ENCODE measurements around the gene AKIP1.
A peak's percentile ranks its signal among the peaks of the same experiment; 100 is the strongest.

The AKIP1 gene

GRCh38 chr11:8961401-8961800 lies 50.4 kb downstream of the AKIP1 start:
- no peak for DNase-seq

DNA sequence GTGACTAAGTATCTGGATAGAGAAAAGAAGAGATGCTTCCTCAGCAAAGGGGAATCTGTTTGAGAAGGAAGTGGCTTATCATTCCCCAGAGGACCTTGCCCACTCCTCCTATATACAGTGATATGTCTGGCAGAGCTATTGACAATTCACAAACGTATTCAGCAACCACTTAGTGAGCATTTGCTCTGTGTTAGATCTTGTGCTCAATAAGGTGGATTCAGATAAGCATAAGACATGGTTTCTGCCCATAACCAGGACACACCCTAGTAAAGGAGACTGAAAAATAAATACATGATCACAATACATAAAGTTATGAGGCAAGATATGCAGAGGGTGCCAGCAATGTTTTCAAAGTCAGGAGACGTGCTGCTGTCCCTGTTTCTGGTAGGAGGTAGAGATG lies 51.9 kb downstream of the AKIP1 start:
- DNase-seq: no peak

DNA sequence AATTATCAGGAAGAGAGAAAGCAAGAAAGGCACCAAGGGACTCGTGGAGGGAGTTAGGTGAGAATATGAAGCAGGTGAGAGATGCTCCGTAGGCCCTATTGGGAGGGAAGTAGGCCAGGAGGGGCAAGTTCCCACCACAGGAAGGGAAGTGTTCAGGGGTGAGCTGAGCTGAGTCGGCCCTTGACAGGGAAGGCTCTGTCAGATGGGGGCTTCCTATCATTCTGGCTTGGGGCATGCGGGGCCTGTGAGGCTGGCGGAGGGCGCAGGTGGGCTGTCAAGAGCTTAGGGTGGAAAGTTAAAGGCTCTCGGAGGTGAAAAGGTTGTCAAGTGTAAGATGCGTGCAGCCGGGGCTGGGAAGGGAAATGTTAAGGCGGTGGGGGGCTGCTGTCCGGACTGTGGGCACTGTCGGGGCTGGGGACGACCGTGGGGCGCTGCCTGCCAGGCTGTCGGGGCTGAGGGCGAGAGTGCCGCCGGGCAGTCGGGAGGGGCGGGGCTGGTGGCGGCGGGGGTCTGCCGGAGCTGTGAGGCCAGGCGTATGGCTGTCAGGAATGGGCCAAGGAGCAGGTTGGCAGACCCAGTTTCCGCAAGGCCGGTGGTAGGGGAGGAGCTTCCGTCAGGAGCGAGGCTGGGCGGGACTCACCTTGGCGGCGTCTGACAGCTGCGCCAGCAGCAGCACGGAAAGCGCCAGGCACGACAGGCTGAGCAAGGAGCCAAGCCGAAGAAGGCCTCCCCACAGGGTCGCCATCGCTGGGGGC lies 52.8 kb downstream of the AKIP1 start:
- no peak for DNase-seq

DNA sequence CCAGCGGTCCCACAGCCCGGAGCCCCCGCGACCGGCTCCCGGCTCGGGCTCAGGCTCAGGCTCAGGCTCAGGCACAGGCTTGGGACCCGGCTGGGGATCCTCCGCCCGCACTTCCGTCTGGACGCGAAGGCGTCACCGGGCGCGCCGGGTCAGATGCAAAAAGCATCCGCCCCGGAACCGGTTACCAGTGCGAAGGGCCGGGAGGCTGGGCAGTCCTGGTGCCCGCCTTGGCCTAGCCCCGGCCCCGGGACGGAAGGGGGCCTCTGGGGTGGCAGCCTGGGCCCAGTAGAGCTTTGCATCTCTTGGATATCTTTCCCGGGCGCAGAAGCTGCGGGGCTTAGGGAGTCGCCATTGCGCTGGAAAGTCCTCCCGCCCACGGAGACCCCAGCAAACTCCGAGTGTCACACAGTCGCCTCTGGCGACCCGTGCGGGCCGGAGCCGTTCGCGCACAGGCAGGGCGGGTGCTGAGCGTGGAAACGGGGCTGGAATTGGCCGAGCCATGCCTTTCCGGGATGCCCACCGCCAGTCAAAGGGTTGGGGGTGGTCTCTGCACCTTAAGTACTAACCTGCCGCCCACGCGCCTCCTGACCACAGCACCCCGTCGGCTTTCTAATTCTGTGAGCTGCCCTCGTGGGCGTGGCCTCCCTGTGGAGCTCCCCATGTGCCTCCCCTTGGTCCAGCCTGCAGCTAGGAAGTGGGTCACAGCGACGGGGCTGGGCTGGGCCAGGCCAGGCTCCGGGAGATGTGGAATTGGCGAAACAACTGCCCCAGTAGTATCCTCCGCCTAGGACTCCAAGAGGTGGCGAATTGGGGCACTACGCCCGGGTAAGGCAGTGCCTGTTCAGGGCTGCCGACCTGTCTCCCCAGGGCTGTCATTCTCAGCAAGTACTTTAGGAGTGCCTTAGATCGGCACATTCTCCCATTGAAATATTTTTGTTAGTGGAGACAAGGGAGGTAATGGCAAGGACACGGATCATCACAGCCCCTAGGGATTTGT lies 53.6 kb downstream of the AKIP1 start, which contains the start of gene TMEM9B:
Gene TMEM9B (minus strand): TSS at position 119 of the 997 bp plus-strand sequence. CDS start 129 bp downstream, outside the sequence.
- peak; percentile 86 for DNase-seq

- no peak for DNase-seq
Observed at GRCh38 chr11:8967184-8967583, 56.2 kb downstream of the AKIP1 start.
